GM18511 (cell line): ENCODE results near the gene AP5Z1.

Experiments
- ATAC-seq: cut with Tn5 transposase; IDR thresholded peaks from one replicate; pipeline ENCODE4 v1.9.1; 2021; ENCODE audit warnings: mild to moderate bottlenecking, moderate library complexity; ENCODE audit not compliant: unreplicated experiment

AP5Z1 gene

DNA sequence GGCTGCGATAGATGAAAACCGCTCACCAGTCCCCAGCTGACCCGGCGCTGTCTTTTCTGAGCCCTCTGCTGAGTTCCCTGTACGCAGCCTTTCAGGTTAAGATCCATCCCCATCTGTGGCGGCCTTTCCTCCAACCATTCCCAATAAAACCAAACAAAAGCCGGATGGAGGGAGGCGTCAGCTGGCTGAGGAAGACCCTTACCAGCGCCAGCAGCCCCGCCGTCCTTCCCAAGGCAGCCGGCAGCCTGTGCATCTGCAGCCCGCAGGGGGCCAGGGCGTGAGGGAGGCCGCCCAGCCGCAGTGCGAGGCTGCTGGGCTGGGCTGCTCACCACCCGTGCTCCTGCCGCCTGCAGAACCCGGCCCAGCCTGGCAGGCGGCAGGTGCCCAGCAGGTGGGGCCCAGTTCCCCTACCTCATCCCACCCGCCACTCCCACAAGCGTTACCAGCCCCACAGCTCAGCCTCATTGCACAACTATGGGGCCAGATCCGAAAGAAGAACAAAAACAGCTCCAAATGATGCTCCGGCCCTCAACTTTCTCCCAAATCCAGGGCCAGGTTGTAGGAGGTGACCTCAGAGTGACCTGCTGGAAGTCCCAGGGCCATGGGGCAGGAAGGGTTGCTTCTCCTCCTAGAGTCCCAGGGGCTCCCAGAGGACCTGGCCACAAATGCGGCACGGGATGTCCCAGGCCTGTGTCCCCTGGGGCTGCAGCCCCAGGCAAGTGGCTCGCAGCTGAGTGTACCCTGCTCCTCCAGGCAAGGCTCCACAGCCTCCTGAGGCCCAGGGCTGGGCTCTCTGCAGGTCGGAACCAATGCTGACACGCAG lies 62.6 kb downstream of the AP5Z1 start:
- ATAC-seq, result no peak

DNA sequence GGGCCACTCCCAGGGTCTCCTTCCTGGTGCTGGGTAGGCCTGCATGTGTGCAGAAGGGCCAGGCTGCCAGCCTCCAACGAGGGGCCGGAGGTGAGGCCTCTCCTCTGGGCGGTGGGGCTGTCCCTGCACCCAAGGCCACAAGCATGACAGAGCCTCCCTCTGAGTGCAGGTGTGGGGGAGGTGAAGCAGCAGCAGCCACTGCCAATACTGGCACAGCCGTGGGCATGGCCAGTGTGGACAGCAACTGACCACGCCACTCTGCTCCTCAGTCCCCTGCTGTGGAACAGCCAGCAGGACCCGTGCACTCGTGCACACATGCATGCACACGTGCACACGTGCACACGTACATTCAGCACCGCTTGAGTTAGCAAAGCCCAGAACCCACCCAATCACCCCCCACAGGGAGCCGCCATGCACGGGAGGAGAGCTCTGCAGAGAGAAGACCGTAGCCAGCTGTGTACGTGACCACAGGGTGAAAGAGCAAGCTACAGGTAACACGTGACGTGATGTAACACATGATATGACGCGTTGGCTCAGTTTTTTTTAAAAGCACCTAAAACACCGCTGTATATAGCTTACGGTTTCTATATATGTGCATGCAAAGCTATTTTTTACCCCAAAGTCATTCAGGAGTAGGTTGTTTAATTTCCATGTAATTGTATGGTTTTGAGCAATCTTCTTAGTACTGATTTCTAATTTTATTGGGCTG lies 63.4 kb downstream of the AP5Z1 start:
- no peak for ATAC-seq

DNA sequence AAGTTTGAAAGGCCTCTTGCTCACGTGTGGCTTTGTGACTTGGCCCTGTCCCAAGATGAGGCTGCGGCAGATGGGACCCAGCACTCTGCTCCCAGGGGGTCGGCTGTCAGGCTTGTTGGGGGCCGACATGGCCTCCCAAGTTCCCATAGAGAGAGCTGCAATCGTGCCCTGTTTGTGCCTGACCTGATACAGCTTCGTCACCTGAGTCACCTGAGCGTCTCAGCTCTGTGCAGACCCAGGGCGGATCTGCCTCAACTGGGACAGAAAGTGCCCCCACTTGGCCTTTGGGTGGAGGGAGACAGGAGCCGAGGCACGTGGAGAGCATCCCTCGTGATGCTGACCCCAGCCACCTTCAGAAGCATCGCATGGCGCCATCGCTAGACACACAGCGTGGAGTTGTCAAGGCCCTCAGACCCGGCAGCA lies 64.7 kb downstream of the AP5Z1 start:
- ATAC-seq, result no peak
